ENCODE results near the gene LDLRAD4.

DNA sequence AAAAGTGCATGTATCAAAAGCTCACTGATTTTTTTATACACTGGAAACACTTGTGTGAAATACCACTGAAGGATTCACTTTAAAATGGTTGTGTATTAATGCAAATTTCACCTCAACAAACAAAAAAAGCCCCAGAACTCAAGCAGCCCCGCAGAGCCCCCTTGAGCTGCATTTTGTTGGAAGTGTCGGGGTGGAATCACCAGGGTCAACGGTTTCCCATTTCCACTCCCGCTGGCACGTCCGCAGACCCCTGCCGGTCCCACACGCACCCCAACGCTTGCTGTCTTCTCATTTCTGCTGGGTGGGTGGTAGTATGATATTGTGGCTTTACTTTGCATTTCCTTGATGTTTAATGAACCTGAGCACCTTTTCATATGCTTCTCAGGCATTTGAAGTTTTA is 268.1 kb downstream of the LDLRAD4 start:
- no peak for TF ChIP-seq GATA3 (IDR thresholded peaks at IDR 0.05; ENCODE audit: low read depth, low read length)
- TF ChIP-seq GATA2 (IDR thresholded peaks at IDR 0.05; ENCODE audit: low read depth, low read length): no peak
